HepG2 (cell line): Measurements from ENCODE around the gene C1QTNF5. TPM values are rescaled to one million over a fixed set of nuclear protein-coding genes. Genes with fewer than 3 reads are reported as not detected.
A peak's percentile ranks its signal among the peaks of the same experiment; 100 is the strongest.

Experiments
- ATAC-seq: fragments of 200-7000 bp; cut with Tn5 transposase; 3 replicates; pipeline ENCODE4 v1.9.1; 2020; ENCODE audit warnings: mild to moderate bottlenecking, moderate library complexity
- BruUV-seq: library from RNA; stranded (reverse); fragments of 400-500 nt; replicated peaks from 2 replicates; lab custom pipeline; 2021; lab: Mats Ljungman, UMichigan
- CTCF ChIA-PET: fragments of 300-600 bp; formaldehyde crosslinking; extraction: SDS; loops from one replicate; lab custom pipeline; 2021; ENCODE audit warnings: low total read pairs, inconsistent platforms, low intra/inter-chr PET ratio; lab: Yijun Ruan, JAX
- POLR2A ChIA-PET: fragments of 350-600 bp; sonication (Branson Sonifier 250); formaldehyde crosslinking; loops from one replicate; lab custom pipeline; 2020; ENCODE audit warnings: antibody characterized with exemption, inconsistent platforms; lab: Yijun Ruan, JAX
- DNase-seq: peaks from one replicate; pipeline ENCODE4 v3.0.0-alpha.2; 2015; ENCODE audit warnings: low spot score
- FAIRE-seq: peaks from 3 replicates; lab custom pipeline; 2011; peaks lifted over from hg19 to GRCh38; lab: Jason Lieb, UNC
- H2AFZ ChIP-seq: one replicate; pipeline ENCODE4 v1.6.1; 2011; ENCODE audit warnings: low read length, inconsistent platforms
- H3K27ac ChIP-seq: fragments of 300-600 bp; 3 replicates; pipeline ENCODE4 v1.8.0; 2011; ENCODE audit warnings: mixed run types, mild to moderate bottlenecking, mixed read lengths, low read length, inconsistent platforms; ENCODE audit not compliant: insufficient read depth; ENCODE audit errors: extremely low read length
- H3K27me3 ChIP-seq, 2 experiments: fragments of 200-600 bp in 1 of 2; 2 replicates in 1 of 2; 3 replicates in 1 of 2; pipeline versions ENCODE4 v1.6.0 to v1.8.0; 2011; ENCODE audit warnings: low read length in 2 of 2, mild to moderate bottlenecking in 2 of 2, moderate library complexity in 2 of 2, inconsistent platforms in 1 of 2; ENCODE audit not compliant: insufficient read depth in 2 of 2, control insufficient read depth in 1 of 2
- H3K36me3 ChIP-seq, 2 experiments: fragments of 200-600 bp in 1 of 2; replicated peaks in 1 of 2; 2 replicates in 1 of 2; 3 replicates in 1 of 2; pipeline versions ENCODE4 v1.5.1 to v1.8.0; 2011; ENCODE audit warnings: low read length in 2 of 2, inconsistent platforms in 1 of 2; ENCODE audit not compliant: insufficient read depth in 2 of 2, control insufficient read depth in 1 of 2
- H3K4me1 ChIP-seq: 2 replicates; pipeline ENCODE4 v1.5.1; 2012; ENCODE audit warnings: low read length, inconsistent platforms; ENCODE audit not compliant: insufficient read depth
- H3K4me2 ChIP-seq: 2 replicates; pipeline ENCODE4 v1.6.0; 2011; ENCODE audit warnings: low read depth, low read length, inconsistent platforms
- H3K4me3 ChIP-seq, 3 experiments: fragments of 200-600 bp in 1 of 3; sonication (generic), shearing (Covaris generic) in 1 of 3; replicated peaks in 1 of 3; 2 replicates each; pipeline ENCODE4 v1.5.1; 2011 to 2016; ENCODE audit warnings: low read length in 3 of 3, inconsistent platforms in 2 of 3, low read depth in 2 of 3, mild to moderate bottlenecking in 2 of 3, control low read depth in 1 of 3, mixed read lengths in 1 of 3; ENCODE audit not compliant: insufficient read depth in 1 of 3
- H3K79me2 ChIP-seq: one replicate; pipeline ENCODE4 v1.6.1; 2011; ENCODE audit warnings: low read length, inconsistent platforms; ENCODE audit not compliant: insufficient read depth
- H3K9ac ChIP-seq: 2 replicates; pipeline ENCODE4 v1.6.0; 2011; ENCODE audit warnings: mild to moderate bottlenecking, low read depth, low read length, inconsistent platforms; ENCODE audit not compliant: insufficient read depth
- H3K9me3 ChIP-seq: 2 replicates; pipeline ENCODE4 v1.5.1; 2012; ENCODE audit warnings: mild to moderate bottlenecking, low read length
- H4K20me1 ChIP-seq: 2 replicates; pipeline ENCODE4 v1.6.0; 2011; ENCODE audit warnings: inconsistent platforms, mild to moderate bottlenecking, low read length, moderate library complexity; ENCODE audit not compliant: insufficient read depth
- MED13 ChIP-seq: sonication (generic); formaldehyde crosslinking; IDR thresholded peaks from 2 replicates; pipeline ENCODE4 v1.5.0; 2020; ENCODE audit warnings: missing genetic modification reagents
- ZNF263 ChIP-seq: sonication (generic); formaldehyde crosslinking; IDR thresholded peaks from 2 replicates; pipeline ENCODE4 v1.4.0; 2020; ENCODE audit warnings: missing genetic modification reagents
- ZNF768 ChIP-seq: sonication (generic); formaldehyde crosslinking; IDR thresholded peaks from 2 replicates; pipeline ENCODE4 v1.4.0; 2020; ENCODE audit warnings: missing genetic modification reagents
- WGBS: methylation state at CpG from one replicate; pipeline ENCODE4 v1.1.6; 2017; ENCODE audit warnings: low lambda C conversion rate; 5-methylcytosine and 5-hydroxymethylcytosine counted together
- in situ Hi-C: cut with HindIII; loops from 2 replicates; pipeline ENCODE4 v1.10.0; 2017; ENCODE audit warnings: low pct_unique_long_range_greater_than_20kb; ENCODE audit not compliant: extremely low pct_ligation_motif_present
- intact Hi-C: fragments of 100-400 bp; cut with micrococcal nuclease; formaldehyde crosslinking; loops from one replicate; pipeline ENCODE4 v1.10.0; 2022; ENCODE audit not compliant: unreplicated experiment
- polyA plus RNA-seq, 8 experiments: library from polyadenylated mRNA; depleted of rRNA in 3 of 8; stranded (reverse) in 7 of 8; unstranded in 1 of 8; fragments of >200 nt; fragmentation: Illumina TruSeq in 4 of 8; extraction: Trizol in 4 of 8; gene quantifications; 2 replicates each; pipeline versions ENCODE4 v1.2.1 to v1.2.3, GENCODE V29; 2011 to 2016; ENCODE audit warnings: low read depth in 4 of 8, missing spikeins in 1 of 8, mixed read lengths in 1 of 8; ENCODE audit not compliant: insufficient read depth in 1 of 8
- total RNA-seq, 5 experiments: library from RNA; depleted of rRNA; stranded (reverse); fragments of >200 nt; fragmentation: Illumina TruSeq; extraction: Trizol; gene quantifications; 2 replicates each; pipeline ENCODE4 v1.2.3, GENCODE V29; 2016; ENCODE audit warnings: low read depth in 1 of 5
- TF ChIP-seq, protein P1 (sequence below): sonication (generic); formaldehyde crosslinking; IDR thresholded peaks from 2 replicates; pipeline ENCODE4 v1.4.0; 2020; ENCODE audit warnings: missing genetic modification reagents
- TF ChIP-seq, protein P2 (sequence below): sonication (generic); formaldehyde crosslinking; IDR thresholded peaks from 2 replicates; pipeline ENCODE4 v1.4.0; 2020; ENCODE audit warnings: missing genetic modification reagents

C1QTNF5 gene
- total and polyA plus RNA-seq, 2 of the 13 experiments (the other 11 are each of a cell fraction or from before 2014, with no cell fraction given): 0.86 to 1.2 TPM

DNA sequence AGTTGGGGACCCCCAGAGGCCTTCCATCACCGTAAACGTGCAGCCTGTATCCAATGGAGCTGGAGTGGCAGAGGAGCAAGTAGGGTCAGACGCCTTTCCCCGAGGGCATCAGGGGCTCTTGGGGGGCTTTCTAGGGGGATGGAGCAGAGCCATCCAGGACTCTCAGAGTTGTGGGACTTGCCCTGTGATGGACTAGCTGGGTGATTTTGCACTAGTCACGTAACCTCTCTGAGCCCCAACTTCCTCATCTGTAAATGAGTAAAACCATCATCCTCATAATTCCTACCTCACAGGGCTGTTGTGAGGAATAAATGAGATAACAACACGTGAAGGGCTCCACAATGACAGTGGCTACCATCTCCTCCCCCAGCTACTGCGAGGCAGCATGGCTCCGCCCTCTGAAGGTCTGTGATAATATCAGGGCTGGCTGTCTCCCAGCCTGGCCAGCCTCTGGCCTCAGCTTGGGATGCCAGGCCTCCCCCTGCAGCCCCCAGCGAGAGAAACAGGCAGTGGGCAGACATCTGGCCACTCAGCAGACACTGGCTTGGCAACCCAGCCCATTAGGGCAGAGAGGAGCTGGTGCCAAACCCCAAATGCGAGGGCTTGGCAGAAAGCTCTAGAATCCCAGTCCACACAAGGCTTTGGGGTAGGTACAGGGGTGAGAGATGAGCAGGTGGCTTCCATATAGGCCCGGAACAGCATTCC lies 34.1 kb upstream of the C1QTNF5 start:
- H3K27ac ChIP-seq: peak overlapping the region; percentile 68
- POLR2A ChIA-PET: interaction anchor here (0.8 to 4.4 kb wide), 11 partner anchors 7 to 206 kb away, joined by 3 to 22 read pairs (median 10); partner anchors contain the start of genes C1QTNF5, CBL, MCAM and NLRX1
- FAIRE-seq: no peak

More for the DNA sequence above, 34.1 kb upstream of the C1QTNF5 start:
- H3K79me2 ChIP-seq: peaks cover 33% of the 10 kb centered on the region
- no peaks in the 10 kb centered on the region for H3K9me3 ChIP-seq
- H3K9ac ChIP-seq: peak overlapping the region; percentile 64; the same call in 1 of the 2 replicates
- H3K4me1 ChIP-seq: peaks cover 100% of the 10 kb centered on the region
- TF ChIP-seq ZNF768 (CRISPR knock-in tag): peak; percentile 7; the same call in 1 of the 2 replicates
- no peak for TF ChIP-seq ZNF263
- TF ChIP-seq, protein P1, sequence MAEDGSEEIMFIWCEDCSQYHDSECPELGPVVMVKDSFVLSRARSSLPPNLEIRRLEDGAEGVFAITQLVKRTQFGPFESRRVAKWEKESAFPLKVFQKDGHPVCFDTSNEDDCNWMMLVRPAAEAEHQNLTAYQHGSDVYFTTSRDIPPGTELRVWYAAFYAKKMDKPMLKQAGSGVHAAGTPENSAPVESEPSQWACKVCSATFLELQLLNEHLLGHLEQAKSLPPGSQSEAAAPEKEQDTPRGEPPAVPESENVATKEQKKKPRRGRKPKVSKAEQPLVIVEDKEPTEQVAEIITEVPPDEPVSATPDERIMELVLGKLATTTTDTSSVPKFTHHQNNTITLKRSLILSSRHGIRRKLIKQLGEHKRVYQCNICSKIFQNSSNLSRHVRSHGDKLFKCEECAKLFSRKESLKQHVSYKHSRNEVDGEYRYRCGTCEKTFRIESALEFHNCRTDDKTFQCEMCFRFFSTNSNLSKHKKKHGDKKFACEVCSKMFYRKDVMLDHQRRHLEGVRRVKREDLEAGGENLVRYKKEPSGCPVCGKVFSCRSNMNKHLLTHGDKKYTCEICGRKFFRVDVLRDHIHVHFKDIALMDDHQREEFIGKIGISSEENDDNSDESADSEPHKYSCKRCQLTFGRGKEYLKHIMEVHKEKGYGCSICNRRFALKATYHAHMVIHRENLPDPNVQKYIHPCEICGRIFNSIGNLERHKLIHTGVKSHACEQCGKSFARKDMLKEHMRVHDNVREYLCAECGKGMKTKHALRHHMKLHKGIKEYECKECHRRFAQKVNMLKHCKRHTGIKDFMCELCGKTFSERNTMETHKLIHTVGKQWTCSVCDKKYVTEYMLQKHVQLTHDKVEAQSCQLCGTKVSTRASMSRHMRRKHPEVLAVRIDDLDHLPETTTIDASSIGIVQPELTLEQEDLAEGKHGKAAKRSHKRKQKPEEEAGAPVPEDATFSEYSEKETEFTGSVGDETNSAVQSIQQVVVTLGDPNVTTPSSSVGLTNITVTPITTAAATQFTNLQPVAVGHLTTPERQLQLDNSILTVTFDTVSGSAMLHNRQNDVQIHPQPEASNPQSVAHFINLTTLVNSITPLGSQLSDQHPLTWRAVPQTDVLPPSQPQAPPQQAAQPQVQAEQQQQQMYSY (CRISPR knock-in tag): peak; percentile 63; the same call in 1 of the 2 replicates
- no peak for TF ChIP-seq MED13
- TF ChIP-seq, protein P2, sequence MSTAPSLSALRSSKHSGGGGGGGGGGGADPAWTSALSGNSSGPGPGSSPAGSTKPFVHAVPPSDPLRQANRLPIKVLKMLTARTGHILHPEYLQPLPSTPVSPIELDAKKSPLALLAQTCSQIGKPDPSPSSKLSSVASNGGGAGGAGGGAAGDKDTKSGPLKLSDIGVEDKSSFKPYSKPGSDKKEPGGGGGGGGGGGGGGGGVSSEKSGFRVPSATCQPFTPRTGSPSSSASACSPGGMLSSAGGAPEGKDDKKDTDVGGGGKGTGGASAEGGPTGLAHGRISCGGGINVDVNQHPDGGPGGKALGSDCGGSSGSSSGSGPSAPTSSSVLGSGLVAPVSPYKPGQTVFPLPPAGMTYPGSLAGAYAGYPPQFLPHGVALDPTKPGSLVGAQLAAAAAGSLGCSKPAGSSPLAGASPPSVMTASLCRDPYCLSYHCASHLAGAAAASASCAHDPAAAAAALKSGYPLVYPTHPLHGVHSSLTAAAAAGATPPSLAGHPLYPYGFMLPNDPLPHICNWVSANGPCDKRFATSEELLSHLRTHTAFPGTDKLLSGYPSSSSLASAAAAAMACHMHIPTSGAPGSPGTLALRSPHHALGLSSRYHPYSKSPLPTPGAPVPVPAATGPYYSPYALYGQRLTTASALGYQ: no peak
- CTCF ChIA-PET: interaction anchor here (1.3 to 1.8 kb wide), 5 partner anchors 18 to 100 kb away, joined by 3 to 17 read pairs (median 5); partner anchors contain the start of gene C1QTNF5
- no peak for DNase-seq
- no peaks in the 10 kb centered on the region for H3K36me3 ChIP-seq
- no peaks in the 10 kb centered on the region for H3K27me3 ChIP-seq
- H2AFZ ChIP-seq: no peak overlapping the region
- H4K20me1 ChIP-seq: no peaks in the 10 kb centered on the region
- intact Hi-C loops (loop anchor here (1.0 to 2.0 kb wide), 2 partner anchors 36 to 170 kb away; no protein-coding TSS in a partner anchor), in situ Hi-C loops (loop anchor here (5.0 kb wide), 2 partner anchors 37 to 98 kb away; no protein-coding TSS in a partner anchor)
- ATAC-seq: no peak
- no TSS peak for BruUV-seq
- H3K4me2 ChIP-seq: peak overlapping the region; percentile 83
- WGBS: 64% methylated on average over 5 of the region's 11 CpGs
- H3K4me3 ChIP-seq: peak overlapping the region in 1 of 3 experiments; percentile 65; a peak in 2 of 6 replicates
